Urothelium cell line (cell line): ENCODE data around the gene DRP2.
"Not testable (repeated sequence)": the region's sequence is repeated elsewhere in the genome, so short reads cannot be mapped to it uniquely, and the experiment has no call there.

Experiments used
- DNase-seq: peaks from one replicate; pipeline ENCODE4 v3.0.0; 2011; ENCODE audit warnings: low spot score, mixed read lengths
- FAIRE-seq: peaks from 2 replicates; lab custom pipeline; 2011; peaks lifted over from hg19 to GRCh38; lab: Jason Lieb, UNC

DRP2 gene

GRCh38 chrX:101231080-101231479, 11.5 kb downstream of the DRP2 start:
- DNase-seq (no peak), FAIRE-seq (no peak)

GRCh38 chrX:101232316-101232715, 12.7 kb downstream of the DRP2 start:
- FAIRE-seq = no peak
- no peak for DNase-seq

- no peak for FAIRE-seq
- no peak for DNase-seq
These were observed 17.5 kb downstream of the DRP2 start for GRCh38 chrX:101237041-101237440.

GRCh38 chrX:101241531-101241930, 21.9 kb downstream of the DRP2 start:
- no peak for FAIRE-seq

GRCh38 chrX:101252634-101253033, 33.0 kb downstream of the DRP2 start:
- FAIRE-seq (no peak), DNase-seq (no peak)

More at GRCh38 chrX:101241531-101241930, 21.9 kb downstream of the DRP2 start:
- no peak for DNase-seq

GRCh38 chrX:101257448-101258258, 38.1 kb downstream of the DRP2 start:
- DNase-seq = no peak
- no peak for FAIRE-seq

- no peak for DNase-seq
- no peak for FAIRE-seq
These were observed 38.6 kb downstream of the DRP2 start for GRCh38 chrX:101258259-101258581.

GRCh38 chrX:101260435-101260834, 40.8 kb downstream of the DRP2 start:
- FAIRE-seq (no peak), DNase-seq (no peak)

GRCh38 chrX:101262590-101262989, 43.0 kb downstream of the DRP2 start:
- FAIRE-seq = no peak

GRCh38 chrX:101263766-101264165, 44.2 kb downstream of the DRP2 start:
- FAIRE-seq (no peak), DNase-seq (no peak)

More at GRCh38 chrX:101262590-101262989, 43.0 kb downstream of the DRP2 start:
- DNase-seq = no peak

- DNase-seq (no peak), FAIRE-seq (no peak)
These were observed 46.4 kb downstream of the DRP2 start for GRCh38 chrX:101265869-101266428.

- FAIRE-seq = no peak
These were observed 54.6 kb downstream of the DRP2 start for GRCh38 chrX:101274198-101274597.

GRCh38 chrX:101276238-101276637, 56.7 kb downstream of the DRP2 start:
- DNase-seq (no peak), FAIRE-seq (no peak)

More at GRCh38 chrX:101274198-101274597, 54.6 kb downstream of the DRP2 start:
- no peak for DNase-seq

GRCh38 chrX:101287402-101287801, 67.8 kb downstream of the DRP2 start:
- no peak for FAIRE-seq

GRCh38 chrX:101290957-101291603, 71.5 kb downstream of the DRP2 start, which contains the start of gene TAF7L:
Gene TAF7L, minus strand, starts transcription at chrX:101291334. Its CDS starts 3,791 bp downstream, at chrX:101287543.
- no peak for FAIRE-seq
- no peak for DNase-seq

More at GRCh38 chrX:101287402-101287801, 67.8 kb downstream of the DRP2 start:
- DNase-seq = peak; percentile 20

GRCh38 chrX:101295603-101296002, 76.0 kb downstream of the DRP2 start:
- not testable (repeated sequence) for DNase-seq, FAIRE-seq

GRCh38 chrX:101303790-101304189, 84.2 kb downstream of the DRP2 start:
- no peak for DNase-seq
- no peak for FAIRE-seq
